Loucy (cell line): ENCODE data around the gene TYRO3.

Experiments
- H2AFZ ChIP-seq: fragments of 200-600 bp; sonication (generic); 2 replicates; pipeline ENCODE4 v1.6.0; 2016; ENCODE audit warnings: antibody characterized with exemption, mild to moderate bottlenecking, low read length, moderate library complexity
- H3F3A ChIP-seq: fragments of 200-600 bp; 2 replicates; pipeline ENCODE4 v1.6.0; 2016; ENCODE audit warnings: antibody characterized with exemption, low read depth, mild to moderate bottlenecking
- H3K27me3 ChIP-seq: fragments of 200-600 bp; sonication (generic); 2 replicates; pipeline ENCODE4 v1.6.1; 2014; ENCODE audit warnings: low read length, mild to moderate bottlenecking; ENCODE audit not compliant: insufficient read depth, poor library complexity, severe bottlenecking
- H3K36me3 ChIP-seq: fragments of 200-600 bp; sonication (generic); 2 replicates; pipeline ENCODE4 v1.6.1; 2016; ENCODE audit warnings: low read length; ENCODE audit not compliant: insufficient read depth
- H3K4me1 ChIP-seq: fragments of 200-600 bp; sonication (generic); 2 replicates; pipeline ENCODE4 v1.5.1; 2014; ENCODE audit warnings: low read length, mild to moderate bottlenecking; ENCODE audit not compliant: insufficient read depth, poor library complexity, severe bottlenecking
- H3K4me2 ChIP-seq: fragments of 200-600 bp; sonication (generic); 2 replicates; pipeline ENCODE4 v1.6.0; 2014; ENCODE audit warnings: antibody characterized with exemption, low read length, low read depth, mild to moderate bottlenecking; ENCODE audit not compliant: poor library complexity, severe bottlenecking
- H3K4me3 ChIP-seq: fragments of 200-600 bp; sonication (generic); 2 replicates; pipeline ENCODE4 v1.5.1; 2014; ENCODE audit warnings: low read length, mild to moderate bottlenecking, mixed read lengths; ENCODE audit not compliant: poor library complexity, severe bottlenecking
- H3K79me2 ChIP-seq: fragments of 200-600 bp; sonication (generic); 2 replicates; pipeline ENCODE4 v1.6.1; 2014; ENCODE audit warnings: low read length; ENCODE audit not compliant: insufficient read depth
- H3K9ac ChIP-seq: fragments of 200-600 bp; sonication (generic); 2 replicates; pipeline ENCODE4 v1.6.0; 2014; ENCODE audit warnings: mild to moderate bottlenecking, low read depth, low read length, moderate library complexity; ENCODE audit not compliant: poor library complexity, severe bottlenecking
- H3K9me2 ChIP-seq: fragments of 200-600 bp; sonication (generic); replicated peaks from 2 replicates; pipeline ENCODE4 v1.6.1; 2016; ENCODE audit warnings: low read depth, low read length, mixed read lengths
- H3K9me3 ChIP-seq: fragments of 200-600 bp; sonication (generic); 2 replicates; pipeline ENCODE4 v1.6.1; 2014; ENCODE audit warnings: mild to moderate bottlenecking, antibody characterized with exemption, low read length, low read depth; ENCODE audit not compliant: insufficient read depth
- H4K20me1 ChIP-seq: fragments of 200-600 bp; sonication (generic); 2 replicates; pipeline ENCODE4 v1.6.0; 2014; ENCODE audit warnings: antibody characterized with exemption, low read length, mild to moderate bottlenecking; ENCODE audit not compliant: insufficient read depth, poor library complexity, severe bottlenecking
- CTCF ChIP-seq: fragments of 200-600 bp; sonication (generic); conservative IDR thresholded peaks from 2 replicates; pipeline ENCODE4 v1.5.1; 2014; ENCODE audit warnings: mild to moderate bottlenecking, antibody characterized with exemption, low read length
- EZH2phosphoT487 ChIP-seq: fragments of 200-600 bp; IDR thresholded peaks from 2 replicates; pipeline ENCODE4 v1.6.1; 2018; ENCODE audit warnings: antibody characterized with exemption, mild to moderate bottlenecking, moderate library complexity, borderline replicate concordance

The TYRO3 gene

DNA sequence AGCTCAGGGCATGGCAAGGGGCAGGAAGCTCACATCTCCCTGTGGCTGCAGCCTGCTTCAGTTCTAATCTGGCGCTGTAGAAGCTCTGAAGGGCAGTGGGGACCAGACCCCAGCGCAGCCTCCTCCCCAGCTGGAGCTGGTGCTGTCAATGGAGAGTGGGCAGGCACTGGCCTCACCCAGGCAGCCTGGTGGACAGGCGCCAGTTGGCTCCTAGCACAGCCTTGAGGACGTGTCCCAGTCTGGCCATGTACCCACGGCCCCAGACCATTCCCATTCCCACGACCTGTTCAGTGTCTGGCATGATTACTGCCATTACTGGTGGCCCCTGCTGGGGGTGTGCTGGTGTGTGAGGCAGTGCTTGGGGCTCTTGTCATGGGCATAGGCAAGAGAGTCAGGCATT lies 16.3 kb downstream of the TYRO3 start:
- Histone ChIP-seq H3F3A (no peaks in the 10 kb centered on the region), H3K4me3 (no peak overlapping the region), H3K79me2 (no peaks in the 10 kb centered on the region), H3K4me1 (no peaks in the 10 kb centered on the region), H3K9me3 (no peaks in the 10 kb centered on the region), H3K4me2 (no peak overlapping the region), H2AFZ (no peak overlapping the region), H3K9ac (no peak overlapping the region), H3K36me3 (no peaks in the 10 kb centered on the region), H3K27me3 (no peaks in the 10 kb centered on the region), H3K9me2 (no peaks in the 10 kb centered on the region), H4K20me1 (no peaks in the 10 kb centered on the region)
- TF ChIP-seq CTCF (no peak), EZH2phosphoT487 (no peak)

DNA sequence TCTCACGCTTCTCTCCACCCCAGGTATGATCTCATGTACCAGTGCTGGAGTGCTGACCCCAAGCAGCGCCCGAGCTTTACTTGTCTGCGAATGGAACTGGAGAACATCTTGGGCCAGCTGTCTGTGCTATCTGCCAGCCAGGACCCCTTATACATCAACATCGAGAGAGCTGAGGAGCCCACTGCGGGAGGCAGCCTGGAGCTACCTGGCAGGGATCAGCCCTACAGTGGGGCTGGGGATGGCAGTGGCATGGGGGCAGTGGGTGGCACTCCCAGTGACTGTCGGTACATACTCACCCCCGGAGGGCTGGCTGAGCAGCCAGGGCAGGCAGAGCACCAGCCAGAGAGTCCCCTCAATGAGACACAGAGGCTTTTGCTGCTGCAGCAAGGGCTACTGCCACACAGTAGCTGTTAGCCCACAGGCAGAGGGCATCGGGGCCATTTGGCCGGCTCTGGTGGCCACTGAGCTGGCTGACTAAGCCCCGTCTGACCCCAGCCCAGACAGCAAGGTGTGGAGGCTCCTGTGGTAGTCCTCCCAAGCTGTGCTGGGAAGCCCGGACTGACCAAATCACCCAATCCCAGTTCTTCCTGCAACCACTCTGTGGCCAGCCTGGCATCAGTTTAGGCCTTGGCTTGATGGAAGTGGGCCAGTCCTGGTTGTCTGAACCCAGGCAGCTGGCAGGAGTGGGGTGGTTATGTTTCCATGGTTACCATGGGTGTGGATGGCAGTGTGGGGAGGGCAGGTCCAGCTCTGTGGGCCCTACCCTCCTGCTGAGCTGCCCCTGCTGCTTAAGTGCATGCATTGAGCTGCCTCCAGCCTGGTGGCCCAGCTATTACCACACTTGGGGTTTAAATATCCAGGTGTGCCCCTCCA lies 19.1 kb downstream of the TYRO3 start:
- TF ChIP-seq EZH2phosphoT487 = no peak
- Histone ChIP-seq H3K36me3 (no peaks in the 10 kb centered on the region), H3K9me3 (no peaks in the 10 kb centered on the region), H3K9me2 (no peaks in the 10 kb centered on the region), H3F3A (no peaks in the 10 kb centered on the region), H3K79me2 (no peaks in the 10 kb centered on the region), H3K4me2 (no peak overlapping the region), H3K9ac (no peak overlapping the region), H3K4me3 (no peak overlapping the region), H3K27me3 (no peaks in the 10 kb centered on the region), H2AFZ (no peak overlapping the region), H3K4me1 (no peaks in the 10 kb centered on the region), H4K20me1 (no peaks in the 10 kb centered on the region)

DNA sequence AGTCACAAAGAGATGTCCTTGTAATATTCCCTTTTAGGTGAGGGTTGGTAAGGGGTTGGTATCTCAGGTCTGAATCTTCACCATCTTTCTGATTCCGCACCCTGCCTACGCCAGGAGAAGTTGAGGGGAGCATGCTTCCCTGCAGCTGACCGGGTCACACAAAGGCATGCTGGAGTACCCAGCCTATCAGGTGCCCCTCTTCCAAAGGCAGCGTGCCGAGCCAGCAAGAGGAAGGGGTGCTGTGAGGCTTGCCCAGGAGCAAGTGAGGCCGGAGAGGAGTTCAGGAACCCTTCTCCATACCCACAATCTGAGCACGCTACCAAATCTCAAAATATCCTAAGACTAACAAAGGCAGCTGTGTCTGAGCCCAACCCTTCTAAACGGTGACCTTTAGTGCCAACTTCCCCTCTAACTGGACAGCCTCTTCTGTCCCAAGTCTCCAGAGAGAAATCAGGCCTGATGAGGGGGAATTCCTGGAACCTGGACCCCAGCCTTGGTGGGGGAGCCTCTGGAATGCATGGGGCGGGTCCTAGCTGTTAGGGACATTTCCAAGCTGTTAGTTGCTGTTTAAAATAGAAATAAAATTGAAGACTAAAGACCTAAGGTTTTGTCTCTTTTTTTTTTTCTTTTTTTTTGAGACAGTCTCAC lies 19.8 kb downstream of the TYRO3 start:
- Histone ChIP-seq H3K9ac (no peak overlapping the region), H3K9me3 (no peaks in the 10 kb centered on the region), H3K79me2 (no peaks in the 10 kb centered on the region), H3F3A (no peaks in the 10 kb centered on the region), H3K4me1 (no peaks in the 10 kb centered on the region), H2AFZ (no peak overlapping the region), H4K20me1 (no peaks in the 10 kb centered on the region), H3K27me3 (no peaks in the 10 kb centered on the region), H3K4me2 (no peak overlapping the region), H3K9me2 (no peaks in the 10 kb centered on the region), H3K4me3 (no peak overlapping the region), H3K36me3 (no peaks in the 10 kb centered on the region)
- no peak for TF ChIP-seq EZH2phosphoT487

DNA sequence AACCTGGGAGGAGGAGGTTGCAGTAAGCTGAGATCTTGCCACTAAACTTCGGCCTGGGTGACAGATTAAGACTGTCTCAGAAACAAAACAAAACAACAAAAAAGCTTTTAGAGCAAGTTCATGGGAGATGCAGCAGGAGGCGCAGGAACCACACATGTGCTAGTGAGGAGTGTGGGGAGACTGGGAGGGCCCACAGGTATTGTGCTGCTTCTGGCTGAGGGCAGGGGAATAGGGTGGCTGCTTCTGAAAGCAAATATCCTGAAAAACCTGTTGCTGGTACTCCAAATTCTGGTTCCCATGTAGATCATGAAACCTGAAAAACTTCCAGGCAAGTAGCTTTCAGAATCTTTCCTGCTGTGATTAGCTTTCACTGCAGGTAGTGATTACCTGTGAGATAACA lies 22.1 kb downstream of the TYRO3 start:
- H3K9me3 ChIP-seq = no peaks in the 10 kb centered on the region
- H3K36me3 ChIP-seq = no peaks in the 10 kb centered on the region
- no peaks in the 10 kb centered on the region for H3K27me3 ChIP-seq
- H3K4me1 ChIP-seq = no peaks in the 10 kb centered on the region
- no peaks in the 10 kb centered on the region for H3K9me2 ChIP-seq
- no peak overlapping the region for H3K4me3 ChIP-seq
- H3K4me2 ChIP-seq = no peak overlapping the region
- H3F3A ChIP-seq = no peaks in the 10 kb centered on the region
- no peak overlapping the region for H2AFZ ChIP-seq
- H4K20me1 ChIP-seq = no peaks in the 10 kb centered on the region
- TF ChIP-seq CTCF (peak; percentile 38), EZH2phosphoT487 (no peak)
- no peak overlapping the region for H3K9ac ChIP-seq
- no peaks in the 10 kb centered on the region for H3K79me2 ChIP-seq
